Central memory CD8-positive, alpha-beta T cell (primary cell): ENCODE results near the gene TEX2.

Experiments
- ATAC-seq: fragments of 150-1000 bp; cut with Tn5 transposase; replicated peaks from 2 replicates; pipeline ENCODE4 v1.10.0; 2022; ENCODE audit warnings: mild to moderate bottlenecking, moderate FRiP score, moderate number of reproducible peaks; ENCODE audit not compliant: poor library complexity, severe bottlenecking; ENCODE audit errors: extremely low read depth
- DNase-seq, 2 donors: peaks; one replicate each; pipeline ENCODE4 v3.0.0; 2021; ENCODE audit warnings: low spot score in 2 of 2
- H3K27ac Mint-ChIP-seq: one replicate; pipeline ENCODE4 v1.8.0; 2022; ENCODE audit warnings: low read depth, mild to moderate bottlenecking, moderate library complexity, mixed read lengths
- H3K27me3 Mint-ChIP-seq: one replicate; pipeline ENCODE4 v1.8.0; 2022; ENCODE audit warnings: mixed read lengths
- H3K36me3 Mint-ChIP-seq: one replicate; pipeline ENCODE4 v1.8.0; 2022; ENCODE audit warnings: mild to moderate bottlenecking, moderate library complexity, mixed read lengths; ENCODE audit not compliant: insufficient read depth
- H3K4me1 Mint-ChIP-seq: one replicate; pipeline ENCODE4 v1.8.0; 2022; ENCODE audit warnings: mixed read lengths
- H3K4me3 Mint-ChIP-seq: one replicate; pipeline ENCODE4 v1.8.0; 2022; ENCODE audit warnings: mild to moderate bottlenecking, moderate library complexity, mixed read lengths
- H3K9me3 Mint-ChIP-seq: one replicate; pipeline ENCODE4 v1.8.0; 2022; ENCODE audit warnings: mixed read lengths

The TEX2 gene

GRCh38 chr17:64281962-64282752 is 19.1 kb upstream of the TEX2 start:
- Mint-ChIP-seq H3K4me1 (no peaks in the 10 kb centered on the region), H3K36me3 (peaks cover 1% of the 10 kb centered on the region), H3K27me3 (peaks cover 7% of the 10 kb centered on the region), H3K27ac (no peak overlapping the region), H3K4me3 (no peak overlapping the region), H3K9me3 (no peaks in the 10 kb centered on the region)
- DNase-seq (no peak), ATAC-seq (no peak)

GRCh38 chr17:64278614-64279013 is 15.6 kb upstream of the TEX2 start:
- H3K27ac Mint-ChIP-seq: no peak overlapping the region
- H3K4me1 Mint-ChIP-seq: no peaks in the 10 kb centered on the region
- H3K9me3 Mint-ChIP-seq: no peaks in the 10 kb centered on the region
- ATAC-seq (no peak), DNase-seq (no peak)
- peaks cover 1% of the 10 kb centered on the region for H3K36me3 Mint-ChIP-seq
- H3K27me3 Mint-ChIP-seq: no peaks in the 10 kb centered on the region
- H3K4me3 Mint-ChIP-seq: no peak overlapping the region

GRCh38 chr17:64277831-64278562 is 14.9 kb upstream of the TEX2 start:
- Mint-ChIP-seq H3K36me3 (peaks cover 1% of the 10 kb centered on the region), H3K4me3 (no peak overlapping the region), H3K9me3 (no peaks in the 10 kb centered on the region), H3K27ac (no peak overlapping the region), H3K27me3 (no peaks in the 10 kb centered on the region), H3K4me1 (no peaks in the 10 kb centered on the region)
- ATAC-seq (no peak), DNase-seq (no peak)

GRCh38 chr17:64276961-64277505 is 14.0 kb upstream of the TEX2 start:
- H3K4me1 Mint-ChIP-seq: no peaks in the 10 kb centered on the region
- H3K36me3 Mint-ChIP-seq: peaks cover 1% of the 10 kb centered on the region
- no peak overlapping the region for H3K4me3 Mint-ChIP-seq
- ATAC-seq: no peak
- DNase-seq: no peak
- H3K9me3 Mint-ChIP-seq: no peaks in the 10 kb centered on the region
- H3K27ac Mint-ChIP-seq: no peak overlapping the region
- no peaks in the 10 kb centered on the region for H3K27me3 Mint-ChIP-seq

- Mint-ChIP-seq H3K36me3 (no peaks in the 10 kb centered on the region), H3K27me3 (no peaks in the 10 kb centered on the region), H3K4me3 (no peak overlapping the region), H3K27ac (no peak overlapping the region), H3K9me3 (no peaks in the 10 kb centered on the region), H3K4me1 (peaks cover 11% of the 10 kb centered on the region)
- no peak for ATAC-seq
- no peak for DNase-seq
Observed at GRCh38 chr17:64275016-64275415, 12.0 kb upstream of the TEX2 start.

- Mint-ChIP-seq H3K36me3 (peaks cover 2% of the 10 kb centered on the region), H3K9me3 (no peaks in the 10 kb centered on the region), H3K27ac (no peak overlapping the region), H3K4me3 (no peak overlapping the region), H3K4me1 (peaks cover 13% of the 10 kb centered on the region), H3K27me3 (peaks cover 6% of the 10 kb centered on the region)
- no peak for DNase-seq
- peak; percentile 14 for ATAC-seq
Observed at GRCh38 chr17:64273006-64273405, 9.9 kb upstream of the TEX2 start.

- H3K27me3 Mint-ChIP-seq: peaks cover 26% of the 10 kb centered on the region
- DNase-seq (no peak), ATAC-seq (no peak)
- H3K9me3 Mint-ChIP-seq: no peaks in the 10 kb centered on the region
- H3K4me1 Mint-ChIP-seq: peaks cover 13% of the 10 kb centered on the region
- H3K36me3 Mint-ChIP-seq: peaks cover 2% of the 10 kb centered on the region
- peak overlapping the region; percentile 48 for H3K27ac Mint-ChIP-seq
- H3K4me3 Mint-ChIP-seq: peak overlapping the region; percentile 46
Observed at GRCh38 chr17:64270885-64271284, 7.8 kb upstream of the TEX2 start.

- H3K27ac Mint-ChIP-seq: peak overlapping the region; percentile 48
- H3K9me3 Mint-ChIP-seq: no peaks in the 10 kb centered on the region
- peaks cover 2% of the 10 kb centered on the region for H3K36me3 Mint-ChIP-seq
- peaks cover 13% of the 10 kb centered on the region for H3K4me1 Mint-ChIP-seq
- peak overlapping the region; percentile 46 for H3K4me3 Mint-ChIP-seq
- DNase-seq: no peak
- ATAC-seq: no peak
- peaks cover 26% of the 10 kb centered on the region for H3K27me3 Mint-ChIP-seq
Observed at GRCh38 chr17:64269687-64270649, 6.9 kb upstream of the TEX2 start.

- H3K36me3 Mint-ChIP-seq: peaks cover 11% of the 10 kb centered on the region
- no peak overlapping the region for H3K4me3 Mint-ChIP-seq
- H3K4me1 Mint-ChIP-seq: peaks cover 34% of the 10 kb centered on the region
- DNase-seq: no peak
- H3K27me3 Mint-ChIP-seq: peaks cover 26% of the 10 kb centered on the region
- ATAC-seq: no peak
- no peak overlapping the region for H3K27ac Mint-ChIP-seq
- H3K9me3 Mint-ChIP-seq: no peaks in the 10 kb centered on the region
Observed at GRCh38 chr17:64264891-64265290, 1.8 kb upstream of the TEX2 start.

- DNase-seq (peak; percentile 55 to 67), ATAC-seq (peak; percentile 61)
- Mint-ChIP-seq H3K27me3 (peaks cover 14% of the 10 kb centered on the region), H3K4me1 (peaks cover 34% of the 10 kb centered on the region), H3K4me3 (peak overlapping the region; percentile 90), H3K9me3 (no peaks in the 10 kb centered on the region), H3K27ac (peak overlapping the region; percentile 89), H3K36me3 (peaks cover 9% of the 10 kb centered on the region)
Observed at GRCh38 chr17:64262198-64262999, 661 bp downstream of the TEX2 start.

- H3K27me3 Mint-ChIP-seq: peaks cover 5% of the 10 kb centered on the region
- DNase-seq (no peak), ATAC-seq (no peak)
- peaks cover 34% of the 10 kb centered on the region for H3K4me1 Mint-ChIP-seq
- H3K36me3 Mint-ChIP-seq: peaks cover 9% of the 10 kb centered on the region
- H3K27ac Mint-ChIP-seq: peak overlapping the region; percentile 89
- H3K9me3 Mint-ChIP-seq: no peaks in the 10 kb centered on the region
- peak overlapping the region; percentile 90 for H3K4me3 Mint-ChIP-seq
Observed at GRCh38 chr17:64261417-64262145, 1.5 kb downstream of the TEX2 start.
